CD14-positive monocyte (primary cell): ENCODE data around the gene ARHGDIB. TPM values are rescaled to one million over a fixed set of nuclear protein-coding genes. Genes with fewer than 3 reads are reported as not detected.

Source experiments
- DNase-seq, 3 donors: peaks; one replicate each; pipeline ENCODE4 v3.0.0-alpha.2; 2011 to 2022
- H2AFZ ChIP-seq: 2 replicates; pipeline ENCODE4 v1.6.0; 2012; ENCODE audit warnings: mild to moderate bottlenecking, low read depth, low read length, inconsistent platforms; ENCODE audit not compliant: insufficient read depth, poor library complexity, severe bottlenecking
- H3K27ac ChIP-seq, 2 donors: 1 replicate in 1 of 2; 2 replicates in 1 of 2; pipeline ENCODE4 v1.5.1; 2012 to 2013; ENCODE audit warnings: low read length in 2 of 2, control low read depth in 1 of 2, inconsistent platforms in 1 of 2, low read depth in 1 of 2, mild to moderate bottlenecking in 1 of 2
- H3K27me3 ChIP-seq, 2 donors: one replicate each; pipeline versions ENCODE4 v1.6.0 to v1.6.1; 2011 to 2013; ENCODE audit warnings: low read length in 2 of 2; ENCODE audit not compliant: control insufficient read depth in 2 of 2, insufficient read depth in 2 of 2
- H3K36me3 ChIP-seq, 2 donors: replicated peaks in 1 of 2; 1 replicate in 1 of 2; 2 replicates in 1 of 2; pipeline versions ENCODE4 v1.5.1 to v1.6.1; 2012 to 2013; ENCODE audit warnings: low read length in 2 of 2, control low read depth in 1 of 2, inconsistent platforms in 1 of 2, mild to moderate bottlenecking in 1 of 2; ENCODE audit not compliant: insufficient read depth in 2 of 2, control insufficient read depth in 1 of 2
- H3K4me1 ChIP-seq, 2 donors: 1 replicate in 1 of 2; 2 replicates in 1 of 2; pipeline versions ENCODE4 v1.5.1 to v1.6.1; 2012 to 2013; ENCODE audit warnings: low read length in 2 of 2, control low read depth in 1 of 2, inconsistent platforms in 1 of 2, mild to moderate bottlenecking in 1 of 2, moderate library complexity in 1 of 2; ENCODE audit not compliant: insufficient read depth in 2 of 2, control insufficient read depth in 1 of 2
- H3K4me2 ChIP-seq: replicated peaks from 2 replicates; pipeline ENCODE3; 2012; ENCODE audit warnings: low read length, moderate library complexity, mild to moderate bottlenecking; ENCODE audit not compliant: poor library complexity, severe bottlenecking; ENCODE audit errors: extremely low read depth
- H3K4me3 ChIP-seq, 3 experiments: fragments of 200-600 bp in 1 of 3; sonication (generic) in 1 of 3; replicated peaks in 1 of 3; 1 replicate in 2 of 3; 2 replicates in 1 of 3; pipeline ENCODE4 v1.5.1; 2011 to 2013; ENCODE audit warnings: low read length in 3 of 3, mild to moderate bottlenecking in 3 of 3, control low read depth in 2 of 3, low read depth in 2 of 3, inconsistent platforms in 1 of 3, moderate library complexity in 1 of 3
- H3K79me2 ChIP-seq: 2 replicates; pipeline ENCODE4 v1.6.0; 2012; ENCODE audit warnings: mild to moderate bottlenecking, control low read depth, inconsistent platforms, low read length, moderate library complexity; ENCODE audit not compliant: insufficient read depth
- H3K9ac ChIP-seq: 2 replicates; pipeline ENCODE4 v1.6.0; 2017; ENCODE audit warnings: low read length, mild to moderate bottlenecking; ENCODE audit not compliant: insufficient read depth, poor library complexity, severe bottlenecking
- H3K9me3 ChIP-seq, 2 donors: replicated peaks in 1 of 2; 1 replicate in 1 of 2; 2 replicates in 1 of 2; pipeline versions ENCODE4 v1.5.1 to v1.6.1; 2012 to 2013; ENCODE audit warnings: low read length in 2 of 2, control low read depth in 1 of 2; ENCODE audit not compliant: control insufficient read depth in 1 of 2, insufficient read depth in 1 of 2
- H4K20me1 ChIP-seq: 2 replicates; pipeline ENCODE4 v1.6.0; 2012; ENCODE audit warnings: mild to moderate bottlenecking, low read length, control low read depth, moderate library complexity; ENCODE audit not compliant: insufficient read depth
- H3K27ac Mint-ChIP-seq, 7 donors: one replicate each; pipeline ENCODE4 v1.8.0; 2020; ENCODE audit warnings: mild to moderate bottlenecking in 7 of 7, mixed read lengths in 7 of 7, moderate library complexity in 6 of 7, inconsistent platforms in 2 of 7
- H3K27me3 Mint-ChIP-seq, 3 donors: one replicate each; pipeline ENCODE4 v1.8.0; 2021 to 2022; ENCODE audit warnings: low read depth in 3 of 3, mild to moderate bottlenecking in 3 of 3, mixed read lengths in 3 of 3, moderate library complexity in 3 of 3, inconsistent platforms in 1 of 3
- H3K36me3 Mint-ChIP-seq, 2 donors: one replicate each; pipeline ENCODE4 v1.8.0; 2020; ENCODE audit warnings: mixed read lengths in 2 of 2, inconsistent platforms in 1 of 2, mild to moderate bottlenecking in 1 of 2
- H3K4me1 Mint-ChIP-seq: one replicate; pipeline ENCODE4 v1.8.0; 2020; ENCODE audit warnings: mild to moderate bottlenecking, mixed read lengths
- H3K4me3 Mint-ChIP-seq, 2 donors: one replicate each; pipeline ENCODE4 v1.8.0; 2020; ENCODE audit warnings: mild to moderate bottlenecking in 2 of 2, mixed read lengths in 2 of 2, moderate library complexity in 1 of 2
- H3K9me3 Mint-ChIP-seq, 7 donors: one replicate each; pipeline ENCODE4 v1.8.0; 2020 to 2022; ENCODE audit warnings: mixed read lengths in 7 of 7, mild to moderate bottlenecking in 6 of 7, moderate library complexity in 6 of 7, inconsistent platforms in 2 of 7
- CTCF ChIP-seq: fragments of 200-600 bp; IDR thresholded peaks from one replicate; pipeline ENCODE4 v1.8.0; 2022; ENCODE audit warnings: antibody characterized with exemption, mild to moderate bottlenecking
- WGBS: methylation state at CpG from one replicate; pipeline ENCODE4 v1.1.5; 2013; ENCODE audit warnings: missing lambda C conversion rate; ENCODE audit not compliant: insufficient coverage; 5-methylcytosine and 5-hydroxymethylcytosine counted together
- intact Hi-C, 2 donors: fragments of 100-400 bp; cut with micrococcal nuclease; formaldehyde crosslinking; loops; one replicate each; pipeline versions ENCODE4 v1.15.0 to v1.15.1; 2023
- polyA plus RNA-seq, 3 donors: library from polyadenylated mRNA; depleted of rRNA in 1 of 3; unstranded in 2 of 3; stranded (reverse) in 1 of 3; fragments of 300-500 nt in 2 of 3; fragments of >200 nt in 1 of 3; fragmentation: Illumina TruSeq in 2 of 3; gene quantifications; 1 replicate in 2 of 3; 2 replicates in 1 of 3; pipeline ENCODE4 v1.2.3, GENCODE V29; 2012 to 2021

Gene ARHGDIB
- polyA plus RNA-seq, 3 donors = 1,199 to 2,228 (median 1,854) TPM

DNA sequence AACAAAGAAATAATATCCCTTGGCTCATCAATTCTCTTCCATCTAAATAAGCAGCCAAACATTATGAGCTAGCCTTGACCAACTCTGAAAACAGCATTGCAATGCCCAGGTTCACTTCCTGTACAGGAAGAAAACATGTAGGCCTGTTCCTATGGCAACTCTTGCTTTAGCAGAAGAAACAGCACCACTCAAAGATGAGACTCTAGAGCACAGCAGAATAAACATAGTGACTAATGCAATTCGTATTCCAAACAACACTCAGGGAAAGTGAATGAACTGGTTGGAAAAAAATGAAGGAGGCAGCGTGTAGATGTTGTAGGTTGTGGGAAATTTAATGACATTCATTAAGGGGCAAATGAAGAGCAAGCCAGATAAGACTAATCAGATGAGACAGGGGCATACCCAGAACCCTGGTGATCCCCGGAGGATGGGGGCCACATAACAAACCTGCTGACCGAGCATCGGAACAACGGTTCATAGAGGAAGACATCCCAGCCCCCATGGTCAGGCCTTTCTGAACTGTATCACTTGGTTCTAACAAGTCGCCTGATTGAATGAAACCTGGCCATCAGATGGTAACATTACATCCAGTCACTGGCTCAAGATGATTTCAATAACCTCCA, 9.0 kb downstream of the ARHGDIB start:
- TF ChIP-seq CTCF = no peak
- Histone ChIP-seq H4K20me1 (peaks cover 97% of the 10 kb centered on the region), H3K9ac (no peak overlapping the region), H2AFZ (no peak overlapping the region), H3K27me3 (no peaks in the 10 kb centered on the region), H3K36me3 (peaks cover 36% of the 10 kb centered on the region in 2 donors), H3K27ac (peak overlapping the region; percentile 80 to 89), H3K9me3 (no peaks in the 10 kb centered on the region), H3K4me1 (peaks cover 90 to 92% of the 10 kb centered on the region in 2 donors), H3K4me3 (peak overlapping the region in 1 of 3 experiments; percentile 22), H3K79me2 (peaks cover 100% of the 10 kb centered on the region), H3K4me2 (peak overlapping the region; percentile 48)
- peak; percentile 79 to 96 (median 92) for DNase-seq
- WGBS = 29% methylated on average over 5 of the region's 7 CpGs
- Mint-ChIP-seq H3K4me3 (peak overlapping the region in 1 of 2 donors; percentile 69), H3K27me3 (no peaks in the 10 kb centered on the region), H3K27ac (peak overlapping the region; percentile 90 to 99 (median 96)), H3K9me3 (peaks cover 0 to 2% (median 0%) of the 10 kb centered on the region in 7 donors), H3K36me3 (peaks cover 43 to 58% of the 10 kb centered on the region in 2 donors), H3K4me1 (peaks cover 81% of the 10 kb centered on the region)
- intact Hi-C loops = loop anchor here in 1 of 2 donors (5.0 to 10.0 kb wide), 3 partner anchors 40 to 752 kb away; partner anchors contain the start of gene PLBD1

DNA sequence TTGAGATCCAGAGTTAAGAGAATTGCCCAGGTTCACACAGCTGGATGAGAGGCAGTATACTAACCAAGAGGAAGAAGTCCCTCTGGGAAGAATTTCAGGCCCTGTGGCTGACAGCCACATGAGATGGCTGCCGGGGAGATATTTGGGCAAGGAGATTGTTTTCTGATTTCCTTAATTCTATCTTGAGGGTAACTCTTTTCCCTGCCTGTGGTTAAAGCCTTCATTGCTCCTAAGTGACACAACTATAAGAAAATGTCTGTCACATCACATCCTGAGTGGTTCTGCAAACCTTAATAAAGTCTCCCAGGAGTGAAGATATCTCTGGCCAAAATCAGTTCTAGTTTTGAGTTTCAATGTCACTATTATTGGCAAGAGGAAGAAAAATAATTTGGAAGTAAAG, 9.6 kb downstream of the ARHGDIB start:
- H3K4me1 ChIP-seq = peaks cover 85 to 86% of the 10 kb centered on the region in 2 donors
- H3K27ac ChIP-seq = peak overlapping the region; percentile 80 to 89
- intact Hi-C loops = loop anchor here in 1 of 2 donors (5.0 to 10.0 kb wide), 3 partner anchors 40 to 753 kb away; partner anchors contain the start of gene PLBD1
- H3K27ac Mint-ChIP-seq = peak overlapping the region; percentile 90 to 99 (median 96)
- peaks cover 76% of the 10 kb centered on the region for H3K4me1 Mint-ChIP-seq
- peaks cover 41 to 42% of the 10 kb centered on the region in 2 donors for H3K36me3 ChIP-seq
- H3K36me3 Mint-ChIP-seq = peaks cover 47 to 63% of the 10 kb centered on the region in 2 donors
- no peaks in the 10 kb centered on the region for H3K9me3 ChIP-seq
- H3K27me3 ChIP-seq = no peaks in the 10 kb centered on the region
- H3K4me3 ChIP-seq = peak overlapping the region in 1 of 3 experiments; percentile 3
- no peak for TF ChIP-seq CTCF
- H3K4me3 Mint-ChIP-seq = peak overlapping the region in 1 of 2 donors; percentile 31
- peak in 1 of 3 donors; percentile 28 for DNase-seq
- peaks cover 100% of the 10 kb centered on the region for H3K79me2 ChIP-seq
- H3K4me2 ChIP-seq = peak overlapping the region; percentile 48
- no peaks in the 10 kb centered on the region for H3K27me3 Mint-ChIP-seq
- no CpG with 5 or more reads among the region's 1 CpG for WGBS
- H3K9me3 Mint-ChIP-seq = peaks cover 0 to 2% (median 0%) of the 10 kb centered on the region in 7 donors
- no peak overlapping the region for H2AFZ ChIP-seq
- H4K20me1 ChIP-seq = peaks cover 97% of the 10 kb centered on the region
- no peak overlapping the region for H3K9ac ChIP-seq
